KMS-11 (cell line): Measurements from ENCODE around the gene GPR153.

ENCODE experiments used
- H2AFZ ChIP-seq: fragments of 200-600 bp; sonication (generic); 2 replicates; pipeline ENCODE4 v1.6.1; 2016; ENCODE audit warnings: antibody characterized with exemption, mixed run types, low read depth
- H3K27ac ChIP-seq: fragments of 200-600 bp; sonication (generic); 2 replicates; pipeline ENCODE4 v1.6.1; 2016; ENCODE audit warnings: mild to moderate bottlenecking, mixed run types
- H3K27me3 ChIP-seq: fragments of 200-600 bp; sonication (generic); 2 replicates; pipeline ENCODE4 v1.6.1; 2017; ENCODE audit warnings: mild to moderate bottlenecking, low read depth, mixed run types, moderate library complexity; ENCODE audit not compliant: insufficient read depth
- H3K36me3 ChIP-seq: fragments of 200-600 bp; sonication (generic); 2 replicates; pipeline ENCODE4 v1.6.1; 2017; ENCODE audit warnings: mild to moderate bottlenecking, mixed run types; ENCODE audit not compliant: insufficient read depth
- H3K4me1 ChIP-seq: fragments of 200-600 bp; sonication (generic); 2 replicates; pipeline ENCODE4 v1.6.1; 2016; ENCODE audit warnings: mild to moderate bottlenecking, low read depth, mixed run types; ENCODE audit not compliant: poor library complexity, severe bottlenecking
- H3K4me2 ChIP-seq: fragments of 200-600 bp; sonication (generic); 2 replicates; pipeline ENCODE4 v1.7.0; 2016; ENCODE audit warnings: mild to moderate bottlenecking, mixed run types
- H3K4me3 ChIP-seq: fragments of 200-600 bp; sonication (generic); IDR thresholded peaks from 2 replicates; pipeline ENCODE4 v1.6.1; 2017; ENCODE audit warnings: low read depth, low read length, mixed read lengths; ENCODE audit not compliant: insufficient read depth
- H3K79me2 ChIP-seq: fragments of 200-600 bp; sonication (generic); 2 replicates; pipeline ENCODE4 v1.6.1; 2016; ENCODE audit warnings: low read depth, mixed run types; ENCODE audit not compliant: insufficient read depth
- H3K9ac ChIP-seq: fragments of 200-600 bp; sonication (generic); 2 replicates; pipeline ENCODE4 v1.6.1; 2016; ENCODE audit warnings: mild to moderate bottlenecking, mixed run types
- H4K20me1 ChIP-seq: fragments of 200-600 bp; sonication (generic); 2 replicates; pipeline ENCODE4 v1.6.1; 2016; ENCODE audit warnings: mild to moderate bottlenecking, mixed run types; ENCODE audit not compliant: insufficient read depth
- CTCF ChIP-seq: fragments of 200-600 bp; sonication (generic); conservative IDR thresholded peaks from 2 replicates; pipeline ENCODE4 v1.6.1; 2017; ENCODE audit warnings: low read depth, mild to moderate bottlenecking, antibody characterized with exemption, low read length, moderate library complexity, mixed read lengths

The GPR153 gene

GRCh38 chr1:6288665-6289064 lies 27.8 kb upstream of the GPR153 start:
- Histone ChIP-seq H3K9ac (no peak overlapping the region), H3K4me2 (no peak overlapping the region), H3K4me3 (no peak overlapping the region), H3K27ac (no peak overlapping the region), H4K20me1 (no peaks in the 10 kb centered on the region), H2AFZ (no peak overlapping the region), H3K27me3 (no peaks in the 10 kb centered on the region), H3K36me3 (no peaks in the 10 kb centered on the region), H3K79me2 (no peaks in the 10 kb centered on the region), H3K4me1 (no peaks in the 10 kb centered on the region)
- no peak for TF ChIP-seq CTCF

- Histone ChIP-seq H3K4me1 (no peaks in the 10 kb centered on the region), H3K9ac (no peak overlapping the region), H3K79me2 (no peaks in the 10 kb centered on the region), H3K36me3 (no peaks in the 10 kb centered on the region), H4K20me1 (no peaks in the 10 kb centered on the region), H3K4me2 (no peak overlapping the region), H3K27ac (no peak overlapping the region), H2AFZ (no peak overlapping the region), H3K4me3 (no peak overlapping the region), H3K27me3 (no peaks in the 10 kb centered on the region)
- no peak for TF ChIP-seq CTCF
Measured at GRCh38 chr1:6288026-6288425, 27.1 kb upstream of the GPR153 start.

- H3K27ac ChIP-seq = no peak overlapping the region
- H4K20me1 ChIP-seq = no peaks in the 10 kb centered on the region
- no peak for TF ChIP-seq CTCF
- no peaks in the 10 kb centered on the region for H3K27me3 ChIP-seq
- H3K36me3 ChIP-seq = no peaks in the 10 kb centered on the region
- no peak overlapping the region for H2AFZ ChIP-seq
- no peak overlapping the region for H3K4me3 ChIP-seq
- no peak overlapping the region for H3K9ac ChIP-seq
- no peaks in the 10 kb centered on the region for H3K4me1 ChIP-seq
- H3K4me2 ChIP-seq = no peak overlapping the region
- no peaks in the 10 kb centered on the region for H3K79me2 ChIP-seq
Measured at GRCh38 chr1:6287431-6287886, 26.6 kb upstream of the GPR153 start.

- Histone ChIP-seq H3K27me3 (no peaks in the 10 kb centered on the region), H2AFZ (no peak overlapping the region), H3K4me3 (no peak overlapping the region), H3K4me1 (no peaks in the 10 kb centered on the region), H4K20me1 (no peaks in the 10 kb centered on the region), H3K9ac (no peak overlapping the region), H3K27ac (no peak overlapping the region), H3K36me3 (no peaks in the 10 kb centered on the region), H3K79me2 (no peaks in the 10 kb centered on the region), H3K4me2 (no peak overlapping the region)
- no peak for TF ChIP-seq CTCF
Measured at GRCh38 chr1:6287029-6287428, 26.1 kb upstream of the GPR153 start.
